ENCODE data around the gene RBM8A.

DNA sequence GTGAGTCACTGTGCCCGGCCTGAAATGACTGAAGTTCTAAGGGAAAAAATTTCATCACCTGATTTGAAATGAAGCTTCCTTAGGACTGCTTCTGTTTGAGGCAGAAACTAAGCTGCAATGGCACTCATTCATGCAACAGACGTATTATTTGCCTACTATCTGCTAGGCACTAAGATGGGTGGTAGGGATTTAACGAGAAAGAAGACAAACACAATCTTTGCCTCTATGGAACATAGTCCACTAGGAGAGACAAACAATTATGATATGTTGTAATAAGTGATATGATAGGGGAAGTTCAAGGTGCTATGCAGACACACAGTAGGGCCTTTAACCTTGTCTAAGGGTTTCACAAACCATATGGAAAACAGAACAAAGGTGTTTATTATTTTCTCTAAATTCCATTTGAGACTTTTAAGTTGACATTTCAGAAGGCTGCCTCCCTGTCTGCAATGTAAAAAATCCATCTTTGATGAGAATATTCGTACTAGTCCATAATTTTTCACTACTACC is 19.2 kb upstream of the RBM8A start:
- TF ChIP-seq CBX2 (IDR thresholded peaks at IDR 0.05; ENCODE audit: borderline replicate concordance, low read depth) (no peak), JUN (IDR thresholded peaks at IDR 0.05) (no peak), CEBPB (IDR thresholded peaks at IDR 0.05) (no peak), POLR2A (IDR thresholded peaks at IDR 0.05; ENCODE audit: low read length) (no peak), MAZ (IDR thresholded peaks at IDR 0.05; ENCODE audit: borderline replicate concordance, low read depth, low read length) (no peak), RNF2 (IDR thresholded peaks at IDR 0.05; ENCODE audit: borderline replicate concordance, low read depth) (no peak), EP300 (IDR thresholded peaks at IDR 0.05) (no peak), RFX5 (IDR thresholded peaks at IDR 0.05) (no peak)
- TF ChIP-seq, protein P1, sequence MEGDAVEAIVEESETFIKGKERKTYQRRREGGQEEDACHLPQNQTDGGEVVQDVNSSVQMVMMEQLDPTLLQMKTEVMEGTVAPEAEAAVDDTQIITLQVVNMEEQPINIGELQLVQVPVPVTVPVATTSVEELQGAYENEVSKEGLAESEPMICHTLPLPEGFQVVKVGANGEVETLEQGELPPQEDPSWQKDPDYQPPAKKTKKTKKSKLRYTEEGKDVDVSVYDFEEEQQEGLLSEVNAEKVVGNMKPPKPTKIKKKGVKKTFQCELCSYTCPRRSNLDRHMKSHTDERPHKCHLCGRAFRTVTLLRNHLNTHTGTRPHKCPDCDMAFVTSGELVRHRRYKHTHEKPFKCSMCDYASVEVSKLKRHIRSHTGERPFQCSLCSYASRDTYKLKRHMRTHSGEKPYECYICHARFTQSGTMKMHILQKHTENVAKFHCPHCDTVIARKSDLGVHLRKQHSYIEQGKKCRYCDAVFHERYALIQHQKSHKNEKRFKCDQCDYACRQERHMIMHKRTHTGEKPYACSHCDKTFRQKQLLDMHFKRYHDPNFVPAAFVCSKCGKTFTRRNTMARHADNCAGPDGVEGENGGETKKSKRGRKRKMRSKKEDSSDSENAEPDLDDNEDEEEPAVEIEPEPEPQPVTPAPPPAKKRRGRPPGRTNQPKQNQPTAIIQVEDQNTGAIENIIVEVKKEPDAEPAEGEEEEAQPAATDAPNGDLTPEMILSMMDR (IDR thresholded peaks at IDR 0.05), result no peak
- TF ChIP-seq, protein P2, sequence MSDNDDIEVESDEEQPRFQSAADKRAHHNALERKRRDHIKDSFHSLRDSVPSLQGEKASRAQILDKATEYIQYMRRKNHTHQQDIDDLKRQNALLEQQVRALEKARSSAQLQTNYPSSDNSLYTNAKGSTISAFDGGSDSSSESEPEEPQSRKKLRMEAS (IDR thresholded peaks at IDR 0.05), result no peak
- TF ChIP-seq, protein P3, sequence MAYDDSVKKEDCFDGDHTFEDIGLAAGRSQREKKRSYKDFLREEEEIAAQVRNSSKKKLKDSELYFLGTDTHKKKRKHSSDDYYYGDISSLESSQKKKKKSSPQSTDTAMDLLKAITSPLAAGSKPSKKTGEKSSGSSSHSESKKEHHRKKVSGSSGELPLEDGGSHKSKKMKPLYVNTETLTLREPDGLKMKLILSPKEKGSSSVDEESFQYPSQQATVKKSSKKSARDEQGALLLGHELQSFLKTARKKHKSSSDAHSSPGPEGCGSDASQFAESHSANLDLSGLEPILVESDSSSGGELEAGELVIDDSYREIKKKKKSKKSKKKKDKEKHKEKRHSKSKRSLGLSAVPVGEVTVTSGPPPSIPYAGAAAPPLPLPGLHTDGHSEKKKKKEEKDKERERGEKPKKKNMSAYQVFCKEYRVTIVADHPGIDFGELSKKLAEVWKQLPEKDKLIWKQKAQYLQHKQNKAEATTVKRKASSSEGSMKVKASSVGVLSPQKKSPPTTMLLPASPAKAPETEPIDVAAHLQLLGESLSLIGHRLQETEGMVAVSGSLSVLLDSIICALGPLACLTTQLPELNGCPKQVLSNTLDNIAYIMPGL (CRISPR knock-in tag; IDR thresholded peaks at IDR 0.05; ENCODE audit: borderline replicate concordance), result no peak
- TF ChIP-seq, protein P4, sequence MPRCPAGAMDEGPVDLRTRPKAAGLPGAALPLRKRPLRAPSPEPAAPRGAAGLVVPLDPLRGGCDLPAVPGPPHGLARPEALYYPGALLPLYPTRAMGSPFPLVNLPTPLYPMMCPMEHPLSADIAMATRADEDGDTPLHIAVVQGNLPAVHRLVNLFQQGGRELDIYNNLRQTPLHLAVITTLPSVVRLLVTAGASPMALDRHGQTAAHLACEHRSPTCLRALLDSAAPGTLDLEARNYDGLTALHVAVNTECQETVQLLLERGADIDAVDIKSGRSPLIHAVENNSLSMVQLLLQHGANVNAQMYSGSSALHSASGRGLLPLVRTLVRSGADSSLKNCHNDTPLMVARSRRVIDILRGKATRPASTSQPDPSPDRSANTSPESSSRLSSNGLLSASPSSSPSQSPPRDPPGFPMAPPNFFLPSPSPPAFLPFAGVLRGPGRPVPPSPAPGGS (IDR thresholded peaks at IDR 0.05), result no peak

Measured in A549 (cell line).